GM12874 (cell line): ENCODE measurements around the gene TOR1AIP2.

ENCODE experiments used
- TF ChIP-seq, protein P1 (sequence below): IDR thresholded peaks from 2 replicates; pipeline ENCODE4 v1.5.1; 2011; ENCODE audit warnings: low read depth, mild to moderate bottlenecking, control low read depth, low read length, moderate library complexity; ENCODE audit not compliant: insufficient read depth

The TOR1AIP2 gene

DNA sequence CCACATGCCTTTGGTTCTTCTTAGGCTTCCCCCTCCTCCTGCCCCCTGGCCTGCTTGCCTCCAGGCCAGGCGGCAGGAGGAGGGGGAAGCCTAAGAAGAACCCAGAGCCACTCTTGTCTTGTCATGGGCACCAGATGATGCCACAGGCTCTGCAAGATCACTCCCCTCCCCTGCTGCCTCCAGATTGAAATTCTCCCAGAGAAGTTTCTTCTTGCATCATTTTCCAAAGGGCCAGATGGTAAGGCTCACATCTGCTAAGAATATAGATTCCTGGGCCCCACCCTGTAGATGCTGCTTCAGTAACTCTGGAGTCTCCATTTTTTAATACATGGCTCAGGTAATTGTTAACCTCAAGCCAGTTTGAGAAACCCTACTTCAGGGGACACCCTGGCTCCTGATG, 73.7 kb downstream of the TOR1AIP2 start:
- TF ChIP-seq, protein P1, sequence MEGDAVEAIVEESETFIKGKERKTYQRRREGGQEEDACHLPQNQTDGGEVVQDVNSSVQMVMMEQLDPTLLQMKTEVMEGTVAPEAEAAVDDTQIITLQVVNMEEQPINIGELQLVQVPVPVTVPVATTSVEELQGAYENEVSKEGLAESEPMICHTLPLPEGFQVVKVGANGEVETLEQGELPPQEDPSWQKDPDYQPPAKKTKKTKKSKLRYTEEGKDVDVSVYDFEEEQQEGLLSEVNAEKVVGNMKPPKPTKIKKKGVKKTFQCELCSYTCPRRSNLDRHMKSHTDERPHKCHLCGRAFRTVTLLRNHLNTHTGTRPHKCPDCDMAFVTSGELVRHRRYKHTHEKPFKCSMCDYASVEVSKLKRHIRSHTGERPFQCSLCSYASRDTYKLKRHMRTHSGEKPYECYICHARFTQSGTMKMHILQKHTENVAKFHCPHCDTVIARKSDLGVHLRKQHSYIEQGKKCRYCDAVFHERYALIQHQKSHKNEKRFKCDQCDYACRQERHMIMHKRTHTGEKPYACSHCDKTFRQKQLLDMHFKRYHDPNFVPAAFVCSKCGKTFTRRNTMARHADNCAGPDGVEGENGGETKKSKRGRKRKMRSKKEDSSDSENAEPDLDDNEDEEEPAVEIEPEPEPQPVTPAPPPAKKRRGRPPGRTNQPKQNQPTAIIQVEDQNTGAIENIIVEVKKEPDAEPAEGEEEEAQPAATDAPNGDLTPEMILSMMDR: no peak

DNA sequence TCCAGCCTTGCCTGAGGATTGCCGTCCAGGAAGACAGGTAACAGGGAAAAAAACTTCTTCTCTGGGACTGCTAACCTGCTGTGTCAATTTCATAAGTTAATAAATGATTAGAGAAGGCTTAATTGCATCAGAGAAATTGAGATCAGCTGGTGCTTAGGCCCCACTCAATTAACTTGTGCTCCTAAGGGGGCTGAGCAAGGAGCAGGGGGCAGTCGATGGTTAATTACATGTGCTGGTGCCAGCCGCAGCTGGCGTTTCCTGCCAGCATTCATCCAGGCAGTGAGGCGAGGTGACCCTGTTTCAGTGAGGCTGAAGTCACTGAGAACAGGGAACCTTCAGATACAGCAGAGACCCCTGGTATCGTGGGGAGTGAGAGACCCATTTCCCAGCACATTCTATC, 74.5 kb downstream of the TOR1AIP2 start:
- TF ChIP-seq, protein P1: no peak

DNA sequence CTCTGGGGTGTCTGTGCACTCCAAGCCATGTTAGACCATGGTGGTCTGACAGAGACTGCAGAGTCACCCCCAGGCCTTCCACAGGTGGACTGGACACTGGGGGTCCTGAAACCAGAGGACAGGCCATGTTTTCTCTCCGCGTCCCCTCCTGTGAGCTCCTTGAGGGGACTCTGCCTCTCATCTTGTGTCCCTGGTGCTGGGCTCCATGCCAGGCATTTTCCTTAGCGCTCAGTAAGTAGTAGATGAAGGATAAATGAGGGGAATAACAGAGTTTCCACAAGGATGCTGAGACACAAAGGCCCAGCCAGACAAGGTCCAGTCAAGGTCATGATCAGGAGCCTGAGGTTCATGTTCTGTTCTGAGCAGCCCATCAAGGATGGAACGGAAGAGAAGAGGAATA, 77.1 kb downstream of the TOR1AIP2 start:
- TF ChIP-seq, protein P1: no peak

DNA sequence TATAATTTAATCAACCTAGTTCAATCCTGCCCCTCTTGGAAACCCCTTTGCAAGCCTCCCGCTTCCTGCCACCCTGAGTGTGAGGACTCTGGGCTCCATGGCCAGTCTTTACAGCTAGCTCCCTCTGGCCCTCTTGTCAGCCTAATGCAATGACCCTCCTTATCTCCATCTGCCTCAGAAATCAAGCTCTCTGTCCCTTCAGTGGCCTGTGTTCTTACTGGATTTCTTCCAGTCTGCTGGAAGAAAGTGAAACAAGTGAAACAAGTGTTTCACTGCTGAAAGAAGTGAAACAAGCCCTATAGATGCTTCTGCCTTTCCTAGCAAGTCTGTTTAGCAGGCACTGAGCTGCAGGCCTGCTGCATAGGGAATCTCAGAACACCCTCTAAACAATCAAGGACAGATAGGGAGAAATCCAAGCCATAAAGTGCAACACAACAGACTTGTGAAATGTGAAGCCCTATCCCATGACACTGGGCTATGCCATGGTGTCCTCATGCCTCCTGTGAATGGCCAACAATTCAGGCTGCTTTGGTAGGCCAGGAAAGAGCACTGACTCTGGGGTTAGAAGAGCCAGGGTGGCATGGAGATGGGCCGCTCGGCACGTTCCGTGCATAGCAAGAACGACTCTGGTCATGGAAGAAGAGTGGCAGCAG, 78.6 kb downstream of the TOR1AIP2 start:
- TF ChIP-seq, protein P1: no peak

DNA sequence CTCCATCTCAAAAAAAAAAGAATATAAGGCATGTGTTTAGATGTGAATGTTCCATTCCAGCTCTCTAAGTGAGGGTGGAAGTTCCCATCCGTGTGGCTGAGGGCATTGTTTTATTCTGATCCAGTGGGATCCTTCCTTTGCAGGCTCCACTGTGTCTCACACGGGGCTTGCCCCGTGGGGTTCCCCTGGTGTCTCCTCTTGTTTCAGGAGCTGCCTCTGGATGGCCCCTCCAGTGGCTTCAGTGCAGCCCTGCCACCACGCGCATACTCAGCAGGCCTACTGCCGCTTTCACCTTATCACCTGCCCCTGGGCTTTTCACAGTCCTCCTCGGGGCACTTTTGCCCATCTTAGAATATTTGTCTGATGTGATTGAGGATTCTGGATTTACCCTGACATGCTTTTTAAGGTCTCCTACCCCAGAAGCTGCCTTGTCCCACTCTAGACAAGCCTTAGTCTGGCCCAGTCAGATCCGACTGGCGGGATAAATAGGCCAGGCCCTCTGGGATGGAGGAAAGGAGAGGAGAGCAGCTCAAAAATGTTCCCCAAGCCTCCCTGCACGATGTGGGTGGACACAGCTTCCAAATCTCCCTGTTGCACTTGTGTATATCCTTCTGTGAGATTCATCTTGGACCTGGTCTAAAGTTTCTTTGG, 79.3 kb downstream of the TOR1AIP2 start:
- TF ChIP-seq, protein P1: no peak

DNA sequence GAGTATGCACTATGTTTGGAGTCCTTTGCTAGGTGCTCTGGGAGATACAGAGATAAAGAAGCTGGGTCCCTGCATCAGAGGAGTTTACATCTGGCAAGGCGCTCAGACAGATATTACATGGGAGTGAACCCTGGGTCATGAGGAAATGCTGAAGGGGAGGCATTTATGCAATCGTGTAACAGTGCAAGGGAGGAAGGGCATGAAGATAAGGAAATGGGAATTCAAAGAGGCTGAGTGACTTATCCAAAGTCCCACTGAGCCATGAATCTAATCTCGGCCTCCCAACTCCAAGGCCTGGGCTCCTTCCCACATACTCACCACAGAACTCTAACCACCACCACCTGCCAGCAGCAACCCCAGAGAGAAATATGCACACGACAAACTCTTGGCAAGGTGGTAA, 82.9 kb downstream of the TOR1AIP2 start:
- TF ChIP-seq, protein P1: no peak

DNA sequence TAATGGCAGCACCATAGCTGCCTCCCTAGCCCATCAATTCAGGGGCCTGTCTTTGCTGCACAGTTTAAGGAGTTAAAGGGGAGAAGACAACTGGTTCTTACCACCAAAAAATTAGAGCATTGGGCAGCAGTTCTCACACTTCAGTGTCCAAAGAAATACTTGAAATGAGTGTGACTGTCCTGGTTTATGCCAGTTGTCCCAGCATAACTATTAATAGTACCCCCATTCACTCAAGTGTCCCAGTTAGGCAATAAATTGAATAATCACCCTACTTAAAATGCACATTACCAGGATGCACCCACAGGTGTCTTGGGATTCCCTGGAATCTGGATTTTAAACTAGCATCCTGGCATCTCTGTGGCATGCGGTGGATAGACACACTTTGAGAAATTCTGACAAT, 83.5 kb downstream of the TOR1AIP2 start:
- TF ChIP-seq, protein P1: no peak
